ENCODE results near the gene NPAS3. TPM values are rescaled to one million over a fixed set of nuclear protein-coding genes. Genes with fewer than 3 reads are reported as not detected.

NPAS3 gene
- total RNA-seq, 1 donor from 2014 or later = not detected

- H3K4me1 ChIP-seq = no peaks in the 10 kb centered on the region
- H3K36me3 Mint-ChIP-seq = peaks cover 11% of the 10 kb centered on the region
- H3K4me2 ChIP-seq = no peak overlapping the region
- no peak overlapping the region for H3K27ac Mint-ChIP-seq
- H3K27ac ChIP-seq = no peak overlapping the region
- H3K4me3 Mint-ChIP-seq = no peak overlapping the region
- H3K9ac ChIP-seq = no peak overlapping the region
- peaks cover 23% of the 10 kb centered on the region for H3K4me1 Mint-ChIP-seq
- H3F3A ChIP-seq (ENCODE audit: low read depth) = no peaks in the 10 kb centered on the region
- no peak for TF ChIP-seq EZH2phosphoT487 (IDR thresholded peaks at IDR 0.05)
- no peak for TF ChIP-seq CTCF (IDR thresholded peaks at IDR 0.05)
- TF ChIP-seq EZH2 (IDR thresholded peaks at IDR 0.05) = no peak
- no peaks in the 10 kb centered on the region for H4K20me1 ChIP-seq (ENCODE audit: low read depth)
- H2AFZ ChIP-seq (replicated peaks) = peak overlapping the region; percentile 59
- H3K9me3 ChIP-seq (ENCODE audit: low read depth) = no peaks in the 10 kb centered on the region
- no peaks in the 10 kb centered on the region for H3K36me3 ChIP-seq
- H3K79me2 ChIP-seq (ENCODE audit: low read depth) = no peaks in the 10 kb centered on the region
- peaks cover 25% of the 10 kb centered on the region for H3K9me3 Mint-ChIP-seq
- no peak for DNase-seq (ENCODE audit: low spot score)
- H3K27me3 Mint-ChIP-seq (ENCODE audit: insufficient read depth, low read depth) = peaks cover 3% of the 10 kb centered on the region
- no peaks in the 10 kb centered on the region for H3K27me3 ChIP-seq
- no peak overlapping the region for H3K4me3 ChIP-seq
These were observed 554.6 kb downstream of the NPAS3 start for GRCh38 chr14:33493266-33493665.

- no peak for DNase-seq (ENCODE audit: low spot score)
- H3K4me1 ChIP-seq = no peaks in the 10 kb centered on the region
- TF ChIP-seq EZH2 (IDR thresholded peaks at IDR 0.05) (no peak), CTCF (IDR thresholded peaks at IDR 0.05) (no peak), EZH2phosphoT487 (IDR thresholded peaks at IDR 0.05) (no peak)
- H3F3A ChIP-seq (ENCODE audit: low read depth) = no peaks in the 10 kb centered on the region
- H3K4me3 ChIP-seq = no peak overlapping the region
- H3K9ac ChIP-seq = no peak overlapping the region
- no peak overlapping the region for H2AFZ ChIP-seq (replicated peaks)
- no peak overlapping the region for H3K4me3 Mint-ChIP-seq
- no peaks in the 10 kb centered on the region for H3K36me3 ChIP-seq
- no peaks in the 10 kb centered on the region for H3K79me2 ChIP-seq (ENCODE audit: low read depth)
- no peak overlapping the region for H3K27ac Mint-ChIP-seq
- peaks cover 27% of the 10 kb centered on the region for H3K9me3 Mint-ChIP-seq
- no peak overlapping the region for H3K4me2 ChIP-seq
- H3K36me3 Mint-ChIP-seq = peaks cover 11% of the 10 kb centered on the region
- H3K9me3 ChIP-seq (ENCODE audit: low read depth) = no peaks in the 10 kb centered on the region
- no peaks in the 10 kb centered on the region for H3K27me3 ChIP-seq
- H3K4me1 Mint-ChIP-seq = peaks cover 23% of the 10 kb centered on the region
- H4K20me1 ChIP-seq (ENCODE audit: low read depth) = no peaks in the 10 kb centered on the region
- H3K27ac ChIP-seq = no peak overlapping the region
- peaks cover 3% of the 10 kb centered on the region for H3K27me3 Mint-ChIP-seq (ENCODE audit: insufficient read depth, low read depth)
These were observed 555.3 kb downstream of the NPAS3 start for GRCh38 chr14:33493990-33494389.

- Histone ChIP-seq H3K27me3 (no peaks in the 10 kb centered on the region), H3K9ac (no peak overlapping the region), H3K9me3 (ENCODE audit: low read depth) (no peaks in the 10 kb centered on the region), H3K27ac (no peak overlapping the region), H4K20me1 (ENCODE audit: low read depth) (no peaks in the 10 kb centered on the region), H3K4me1 (peaks cover 10% of the 10 kb centered on the region), H3K4me3 (no peak overlapping the region), H3K79me2 (ENCODE audit: low read depth) (no peaks in the 10 kb centered on the region), H3F3A (ENCODE audit: low read depth) (no peaks in the 10 kb centered on the region), H3K36me3 (no peaks in the 10 kb centered on the region), H2AFZ (replicated peaks) (peak overlapping the region; percentile 86), H3K4me2 (no peak overlapping the region)
- H3K4me3 Mint-ChIP-seq = no peak overlapping the region
- peaks cover 23% of the 10 kb centered on the region for H3K9me3 Mint-ChIP-seq
- no peak for DNase-seq (ENCODE audit: low spot score)
- H3K27me3 Mint-ChIP-seq (ENCODE audit: insufficient read depth, low read depth) = no peaks in the 10 kb centered on the region
- H3K4me1 Mint-ChIP-seq = peaks cover 9% of the 10 kb centered on the region
- peak overlapping the region; percentile 68 for H3K27ac Mint-ChIP-seq
- TF ChIP-seq EZH2 (IDR thresholded peaks at IDR 0.05) (no peak), EZH2phosphoT487 (IDR thresholded peaks at IDR 0.05) (no peak), CTCF (IDR thresholded peaks at IDR 0.05) (no peak)
- peaks cover 11% of the 10 kb centered on the region for H3K36me3 Mint-ChIP-seq
These were observed 561.0 kb downstream of the NPAS3 start for GRCh38 chr14:33499687-33500086.
